Left lung (tissue), 10 donors: ENCODE measurements around the gene WAS. TPM values are rescaled to one million over a fixed set of nuclear protein-coding genes. Genes with fewer than 3 reads are reported as not detected.

Source experiments
- ATAC-seq: fragments of 200-7000 bp; cut with Tn5 transposase; one replicate; pipeline ENCODE4 v1.9.1; 2020; ENCODE audit warnings: moderate library complexity
- DNase-seq, 4 donors: peaks; one replicate each; pipeline ENCODE4 v3.0.0-alpha.2; 2013 to 2020
- H3K27ac ChIP-seq, 2 donors: fragments of 200-600 bp; sonication (generic) in 1 of 2; one replicate each; pipeline versions ENCODE4 v1.5.0 to v1.8.0; 2020 to 2021
- H3K27me3 ChIP-seq, 2 donors: fragments of 200-600 bp; sonication (generic) in 1 of 2; one replicate each; pipeline versions ENCODE4 v1.5.0 to v1.8.0; 2020 to 2021
- H3K36me3 ChIP-seq, 2 donors: fragments of 200-600 bp; sonication (generic) in 1 of 2; one replicate each; pipeline versions ENCODE4 v1.5.0 to v1.8.0; 2020 to 2021
- H3K4me1 ChIP-seq, 2 donors: fragments of 200-600 bp; one replicate each; pipeline ENCODE4 v1.8.0; 2021
- H3K4me3 ChIP-seq, 2 donors: fragments of 200-600 bp; sonication (generic) in 1 of 2; one replicate each; pipeline versions ENCODE4 v1.5.0 to v1.8.0; 2020 to 2021; ENCODE audit warnings: mild to moderate bottlenecking in 1 of 2
- H3K9me3 ChIP-seq, 2 donors: fragments of 200-600 bp; sonication (generic) in 1 of 2; one replicate each; pipeline versions ENCODE4 v1.5.0 to v1.8.0; 2020 to 2021
- CTCF ChIP-seq, 2 donors: fragments of 200-600 bp; sonication (generic) in 1 of 2; IDR thresholded peaks; one replicate each; pipeline versions ENCODE4 v1.5.0 to v1.8.0; 2021; ENCODE audit warnings: antibody characterized with exemption in 2 of 2
- intact Hi-C, 2 donors: fragments of 100-400 bp; cut with DNase I; formaldehyde crosslinking; loops; one replicate each; pipeline versions ENCODE4 v1.11.2 to v1.14.2; 2022
- polyA plus RNA-seq, 6 donors: library from polyadenylated mRNA; unstranded; fragments of 120-200 nt; gene quantifications; one replicate each; pipeline ENCODE4 v1.2.1, GENCODE V29; 2013; ENCODE audit not compliant: insufficient read length in 6 of 6
- total RNA-seq, 2 donors: library from RNA; stranded (reverse); fragmentation: NEBNext Ultra II Directional; extraction: Animal tissue kit (Norgen Biotek cat#: 25700); gene quantifications; one replicate each; pipeline ENCODE4 v1.2.1, GENCODE V29; 2021
- donor health status: DM: no; HTN: yes; CAD: no.
- donor health status: DM: no; HTN: no; CAD: no.

Gene WAS
- total and polyA plus RNA-seq, 8 donors = 4.1 to 49.1 (median 4.6) TPM

GRCh38 chrX:48737213-48737938 is 53.8 kb downstream of the WAS start:
- Histone ChIP-seq H3K27me3 (no peaks in the 10 kb centered on the region), H3K4me1 (peaks cover 0 to 4% of the 10 kb centered on the region in 2 donors), H3K36me3 (no peaks in the 10 kb centered on the region), H3K4me3 (peak overlapping the region; percentile 35 to 51), H3K9me3 (no peaks in the 10 kb centered on the region), H3K27ac (peak overlapping the region; percentile 80 to 90)
- intact Hi-C loops = no loop called here
- DNase-seq = peak; percentile 89 to 97 (median 92)
- no peak for TF ChIP-seq CTCF (IDR thresholded peaks at IDR 0.05)
- ATAC-seq = peak; percentile 99

- no peak for TF ChIP-seq CTCF (IDR thresholded peaks at IDR 0.05)
- DNase-seq = no peak
- Histone ChIP-seq H3K27me3 (no peaks in the 10 kb centered on the region), H3K4me3 (peak overlapping the region; percentile 35 to 51), H3K27ac (peak overlapping the region; percentile 80 to 90), H3K36me3 (no peaks in the 10 kb centered on the region), H3K9me3 (no peaks in the 10 kb centered on the region), H3K4me1 (peaks cover 0 to 4% of the 10 kb centered on the region in 2 donors)
- no peak for ATAC-seq
- intact Hi-C loops = no loop called here
Observed at GRCh38 chrX:48737940-48738339, 54.3 kb downstream of the WAS start.

Other genes with a start within 250 kb of the WAS start
- gene SLC38A5, start 213.5 kb upstream of the WAS start, total RNA-seq = 10 to 100 TPM; 21.2 to 70.7 TPM
- 10 to 100 TPM; 33.5 to 68.9 (median 38.6) TPM for gene SLC38A5, start 213.5 kb upstream of the WAS start, polyA plus RNA-seq
- gene FTSJ1, start 207.6 kb upstream of the WAS start, total RNA-seq = 10 to 100 TPM; 33.7 to 46.6 TPM
- 10 to 100 TPM; 36.0 to 46.3 (median 38.8) TPM for gene FTSJ1, start 207.6 kb upstream of the WAS start, polyA plus RNA-seq
- gene PORCN, start 174.8 kb upstream of the WAS start, total RNA-seq = 10 to 100 TPM in 1 of 2 donors, 1 to 10 TPM in 1; 8.4 to 12.2 TPM
- gene PORCN, start 174.8 kb upstream of the WAS start, polyA plus RNA-seq = 1 to 10 TPM; 6.7 to 9.9 (median 8.5) TPM
- 100 to 1,000 TPM in 1 of 2 donors, 10 to 100 TPM in 1; 74.2 to 200 TPM for gene EBP, start 162.0 kb upstream of the WAS start, total RNA-seq
- gene EBP, start 162.0 kb upstream of the WAS start, polyA plus RNA-seq = 10 to 100 TPM; 32.6 to 40.6 (median 33.4) TPM
- 10 to 100 TPM; 11.8 to 15.2 TPM for gene TBC1D25, start 144.1 kb upstream of the WAS start, total RNA-seq
- 10 to 100 TPM in 2 of 6 donors, 1 to 10 TPM in 4; 8.7 to 10.9 (median 9.4) TPM for gene TBC1D25, start 144.1 kb upstream of the WAS start, polyA plus RNA-seq
- 100 to 1,000 TPM in 1 of 2 donors, 10 to 100 TPM in 1; 82.3 to 217 TPM for gene RBM3, start 109.3 kb upstream of the WAS start, total RNA-seq
- 100 to 1,000 TPM; 350 to 454 (median 390) TPM for gene RBM3, start 109.3 kb upstream of the WAS start, polyA plus RNA-seq
- gene WDR13, start 86.3 kb upstream of the WAS start, total RNA-seq = 100 to 1,000 TPM; 108 to 114 TPM
- 100 to 1,000 TPM in 5 of 6 donors, 10 to 100 TPM in 1; 97.5 to 145 (median 112) TPM for gene WDR13, start 86.3 kb upstream of the WAS start, polyA plus RNA-seq
- 1 to 10 TPM; 5.0 to 6.2 TPM for gene SUV39H1, start 12.9 kb downstream of the WAS start, total RNA-seq
- gene SUV39H1, start 12.9 kb downstream of the WAS start, polyA plus RNA-seq = 1 to 10 TPM; 6.0 to 8.4 (median 6.7) TPM
- 1 to 10 TPM in 1 of 2 donors, under 1 TPM in 1; 0.84 to 2.5 TPM for gene GLOD5, start 77.9 kb downstream of the WAS start, total RNA-seq
- 1 to 10 TPM; 1.3 to 2.3 (median 1.6) TPM for gene GLOD5, start 77.9 kb downstream of the WAS start, polyA plus RNA-seq
- under 1 TPM; 0.47 to 0.55 TPM for gene GATA1, start 102.8 kb downstream of the WAS start, total RNA-seq
- 1 to 10 TPM in 3 of 6 donors, under 1 TPM in 3; 0.65 to 1.3 (median 0.97) TPM for gene GATA1, start 102.8 kb downstream of the WAS start, polyA plus RNA-seq
- gene HDAC6, start 118.3 kb downstream of the WAS start, total RNA-seq = 10 to 100 TPM; 76.7 to 82.9 TPM
- 100 to 1,000 TPM; 149 to 199 (median 166) TPM for gene HDAC6, start 118.3 kb downstream of the WAS start, polyA plus RNA-seq
- gene ERAS, start 142.7 kb downstream of the WAS start, total RNA-seq = not detected
- gene ERAS, start 142.7 kb downstream of the WAS start, polyA plus RNA-seq = under 1 TPM in 5 of 6 donors, not detected in 1; 0.14 to 0.52 (median 0.26) TPM
- 1 to 10 TPM; 2.3 to 3.9 TPM for gene PCSK1N, start 151.8 kb downstream of the WAS start, total RNA-seq
- gene PCSK1N, start 151.8 kb downstream of the WAS start, polyA plus RNA-seq = 1 to 10 TPM; 1.4 to 4.9 (median 3.4) TPM
- gene TIMM17B, start 214.0 kb downstream of the WAS start, total RNA-seq = 10 to 100 TPM; 36.7 to 41.0 TPM
- 10 to 100 TPM; 29.5 to 36.0 (median 33.4) TPM for gene TIMM17B, start 214.0 kb downstream of the WAS start, polyA plus RNA-seq
- 10 to 100 TPM; 56.3 to 68.2 TPM for gene PQBP1, start 214.1 kb downstream of the WAS start, total RNA-seq
- 10 to 100 TPM; 74.0 to 84.6 (median 79.8) TPM for gene PQBP1, start 214.1 kb downstream of the WAS start, polyA plus RNA-seq
- gene SLC35A2, start 227.8 kb downstream of the WAS start, total RNA-seq = 10 to 100 TPM; 38.0 to 39.4 TPM
- 10 to 100 TPM; 21.5 to 27.2 (median 22.6) TPM for gene SLC35A2, start 227.8 kb downstream of the WAS start, polyA plus RNA-seq
- gene PIM2, start 235.2 kb downstream of the WAS start, total RNA-seq = 10 to 100 TPM; 14.2 to 17.7 TPM
- 1 to 10 TPM; 4.6 to 8.3 (median 5.0) TPM for gene PIM2, start 235.2 kb downstream of the WAS start, polyA plus RNA-seq